Muscle of leg (tissue), 11 donors: Measurements from ENCODE around the gene CRACR2A. TPM values are rescaled to one million over a fixed set of nuclear protein-coding genes. Genes with fewer than 3 reads are reported as not detected.
A peak's percentile ranks its signal among the peaks of the same experiment; 100 is the strongest.

Experiments used
- DNase-seq: peaks from one replicate; pipeline ENCODE4 v3.0.0; 2013
- H3K27ac ChIP-seq: one replicate; pipeline ENCODE4 v1.5.1; 2013; ENCODE audit warnings: mild to moderate bottlenecking, low read length, control low read depth
- H3K27me3 ChIP-seq: one replicate; pipeline ENCODE4 v1.6.1; 2013; ENCODE audit warnings: low read length; ENCODE audit not compliant: control insufficient read depth, insufficient read depth
- H3K36me3 ChIP-seq: one replicate; pipeline ENCODE4 v1.6.1; 2013; ENCODE audit warnings: low read length; ENCODE audit not compliant: control insufficient read depth, insufficient read depth
- H3K4me1 ChIP-seq: one replicate; pipeline ENCODE4 v1.6.1; 2013; ENCODE audit warnings: low read length; ENCODE audit not compliant: control insufficient read depth, insufficient read depth
- H3K4me3 ChIP-seq: one replicate; pipeline ENCODE4 v1.5.1; 2013; ENCODE audit warnings: low read length, control low read depth
- H3K9me3 ChIP-seq: replicated peaks from 2 replicates; pipeline ENCODE4 v1.6.1; 2013; ENCODE audit warnings: low read depth, low read length; ENCODE audit not compliant: control insufficient read depth
- WGBS: methylation state at CpG from one replicate; pipeline ENCODE4 v1.1.5; 2013; ENCODE audit warnings: missing lambda C conversion rate; ENCODE audit not compliant: insufficient coverage; 5-methylcytosine and 5-hydroxymethylcytosine counted together
- polyA plus RNA-seq, 8 donors: library from polyadenylated mRNA; unstranded; fragments of 120-200 nt; gene quantifications; one replicate each; pipeline versions ENCODE4 v1.2.1 to v1.2.3, GENCODE V29; 2013; ENCODE audit warnings: inconsistent platforms in 1 of 8, low replicate concordance in 1 of 8; ENCODE audit not compliant: insufficient read length in 8 of 8, insufficient read depth in 1 of 8
- total RNA-seq: library from RNA; stranded (reverse); fragments of 120-200 nt; gene quantifications from one replicate; pipeline ENCODE4 v1.2.4, GENCODE V29; 2013

The CRACR2A gene
- total and polyA plus RNA-seq, 9 donors = 1.3 to 2.1 (median 1.5) TPM

GRCh38 chr12:3587402-3588013, 165.4 kb downstream of the CRACR2A start:
- no peaks in the 10 kb centered on the region for H3K4me1 ChIP-seq
- H3K36me3 ChIP-seq = no peaks in the 10 kb centered on the region
- H3K27ac ChIP-seq = no peak overlapping the region
- no peaks in the 10 kb centered on the region for H3K9me3 ChIP-seq
- 53% methylated on average over 4 of the region's 9 CpGs for WGBS
- no peak overlapping the region for H3K4me3 ChIP-seq
- DNase-seq = no peak
- peaks cover 3% of the 10 kb centered on the region for H3K27me3 ChIP-seq

- no peak overlapping the region for H3K4me3 ChIP-seq
- DNase-seq = no peak
- 94% methylated on average over 5 of the region's 8 CpGs for WGBS
- no peak overlapping the region for H3K27ac ChIP-seq
- H3K36me3 ChIP-seq = no peaks in the 10 kb centered on the region
- H3K9me3 ChIP-seq = no peaks in the 10 kb centered on the region
- peaks cover 5% of the 10 kb centered on the region for H3K27me3 ChIP-seq
- H3K4me1 ChIP-seq = no peaks in the 10 kb centered on the region
These were observed 169.1 kb downstream of the CRACR2A start for GRCh38 chr12:3583656-3584334.

- Histone ChIP-seq H3K36me3 (no peaks in the 10 kb centered on the region), H3K4me3 (no peak overlapping the region), H3K9me3 (no peaks in the 10 kb centered on the region), H3K27me3 (peaks cover 13% of the 10 kb centered on the region), H3K27ac (no peak overlapping the region), H3K4me1 (no peaks in the 10 kb centered on the region)
- DNase-seq = no peak
- 89% methylated on average over 11 of the region's 13 CpGs for WGBS
These were observed 172.7 kb downstream of the CRACR2A start for GRCh38 chr12:3580094-3580749.

- DNase-seq = no peak
- Histone ChIP-seq H3K27me3 (peaks cover 16% of the 10 kb centered on the region), H3K27ac (no peak overlapping the region), H3K4me3 (no peak overlapping the region), H3K9me3 (no peaks in the 10 kb centered on the region), H3K4me1 (no peaks in the 10 kb centered on the region), H3K36me3 (no peaks in the 10 kb centered on the region)
- WGBS = 62% methylated on average over 5 of the region's 15 CpGs
These were observed 173.3 kb downstream of the CRACR2A start for GRCh38 chr12:3579446-3580093.

GRCh38 chr12:3578557-3578956, 174.4 kb downstream of the CRACR2A start:
- H3K27ac ChIP-seq = no peak overlapping the region
- H3K27me3 ChIP-seq = peaks cover 19% of the 10 kb centered on the region
- H3K4me3 ChIP-seq = no peak overlapping the region
- WGBS = 78% methylated on average over 4 of the region's 5 CpGs
- no peaks in the 10 kb centered on the region for H3K36me3 ChIP-seq
- H3K4me1 ChIP-seq = no peaks in the 10 kb centered on the region
- no peak for DNase-seq
- no peaks in the 10 kb centered on the region for H3K9me3 ChIP-seq

GRCh38 chr12:3576891-3577290, 176.0 kb downstream of the CRACR2A start:
- no peaks in the 10 kb centered on the region for H3K9me3 ChIP-seq
- H3K4me3 ChIP-seq = no peak overlapping the region
- H3K27ac ChIP-seq = no peak overlapping the region
- no peaks in the 10 kb centered on the region for H3K36me3 ChIP-seq
- peaks cover 19% of the 10 kb centered on the region for H3K27me3 ChIP-seq
- DNase-seq = no peak
- 83% methylated on average over 8 of the region's 9 CpGs for WGBS
- no peaks in the 10 kb centered on the region for H3K4me1 ChIP-seq

GRCh38 chr12:3574986-3575385, 177.9 kb downstream of the CRACR2A start:
- Histone ChIP-seq H3K9me3 (no peaks in the 10 kb centered on the region), H3K4me3 (no peak overlapping the region), H3K27ac (no peak overlapping the region), H3K36me3 (no peaks in the 10 kb centered on the region), H3K4me1 (no peaks in the 10 kb centered on the region), H3K27me3 (peaks cover 19% of the 10 kb centered on the region)
- WGBS = no CpG with 5 or more reads among the region's 7 CpGs
- no peak for DNase-seq

- H3K27me3 ChIP-seq = peaks cover 10% of the 10 kb centered on the region
- DNase-seq = no peak
- no peaks in the 10 kb centered on the region for H3K9me3 ChIP-seq
- no peak overlapping the region for H3K27ac ChIP-seq
- H3K4me3 ChIP-seq = no peak overlapping the region
- no peaks in the 10 kb centered on the region for H3K4me1 ChIP-seq
- H3K36me3 ChIP-seq = no peaks in the 10 kb centered on the region
These were observed 180.3 kb downstream of the CRACR2A start for GRCh38 chr12:3572560-3572959.

- no peaks in the 10 kb centered on the region for H3K4me1 ChIP-seq
- H3K27ac ChIP-seq = no peak overlapping the region
- H3K9me3 ChIP-seq = no peaks in the 10 kb centered on the region
- no peak overlapping the region for H3K4me3 ChIP-seq
- peak; percentile 27 for DNase-seq
- no peaks in the 10 kb centered on the region for H3K36me3 ChIP-seq
- peaks cover 7% of the 10 kb centered on the region for H3K27me3 ChIP-seq
These were observed 181.2 kb downstream of the CRACR2A start for GRCh38 chr12:3571724-3572123.

GRCh38 chr12:3571323-3571722, 181.6 kb downstream of the CRACR2A start:
- DNase-seq = no peak
- Histone ChIP-seq H3K9me3 (no peaks in the 10 kb centered on the region), H3K4me1 (no peaks in the 10 kb centered on the region), H3K4me3 (no peak overlapping the region), H3K27ac (no peak overlapping the region), H3K27me3 (peaks cover 7% of the 10 kb centered on the region), H3K36me3 (no peaks in the 10 kb centered on the region)
- no CpG with 5 or more reads among the region's 1 CpG for WGBS
